Dendritic cell treated with granulocyte-macrophage colony-stimulating factor and Interleukin-4, amounts not matched to agents 40 ng/mL and 50 ng/mL, for 4 days (primary cell): ENCODE measurements around the gene GPR156.

Source experiments
- H3K27ac Mint-ChIP-seq: one replicate; pipeline ENCODE4 v1.8.0; 2022; ENCODE audit warnings: mild to moderate bottlenecking, mixed read lengths
- H3K27me3 Mint-ChIP-seq: one replicate; pipeline ENCODE4 v1.8.0; 2022; ENCODE audit warnings: mild to moderate bottlenecking, mixed read lengths
- H3K36me3 Mint-ChIP-seq: one replicate; pipeline ENCODE4 v1.8.0; 2022; ENCODE audit warnings: low read depth, mixed read lengths
- H3K4me1 Mint-ChIP-seq: one replicate; pipeline ENCODE4 v1.8.0; 2022; ENCODE audit warnings: low read depth, mixed read lengths
- H3K4me3 Mint-ChIP-seq: one replicate; pipeline ENCODE4 v1.8.0; 2022; ENCODE audit warnings: mild to moderate bottlenecking, moderate library complexity, mixed read lengths
- H3K9me3 Mint-ChIP-seq: one replicate; pipeline ENCODE4 v1.8.0; 2022; ENCODE audit warnings: mixed read lengths
- intact Hi-C: fragments of 100-400 bp; cut with micrococcal nuclease; formaldehyde crosslinking; loops from one replicate; pipeline ENCODE4 v1.15.0; 2022

Gene GPR156

DNA sequence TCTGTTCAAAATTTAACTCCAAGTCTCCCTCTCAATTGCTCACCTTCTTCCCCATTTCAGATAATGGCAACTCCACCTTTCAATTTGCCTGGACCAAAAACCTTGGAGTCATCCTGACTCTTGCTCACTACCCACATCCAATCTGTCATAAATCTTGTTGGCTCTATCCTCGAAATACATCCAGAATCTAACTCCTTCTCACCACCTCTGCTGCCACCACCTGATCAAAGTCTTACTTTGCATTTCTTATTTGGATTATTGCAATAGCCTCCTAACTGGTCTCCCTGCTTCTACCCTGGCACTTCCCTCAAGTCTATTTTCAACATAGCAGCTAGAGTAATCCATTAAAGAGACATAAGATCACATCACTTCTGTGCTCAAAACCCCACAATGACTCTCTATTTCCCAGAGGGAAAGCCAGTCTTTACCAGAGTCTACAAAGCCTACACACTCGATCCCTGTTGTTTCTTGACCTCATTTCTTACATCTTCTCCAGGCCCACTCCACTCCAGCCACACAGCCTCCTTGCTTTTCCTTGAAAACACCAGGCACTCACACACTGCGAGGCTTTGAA, 86.6 kb downstream of the GPR156 start:
- intact Hi-C loops: no loop called here
- H3K27me3 Mint-ChIP-seq: no peaks in the 10 kb centered on the region
- H3K4me3 Mint-ChIP-seq: no peak overlapping the region

GRCh38 chr3:120196812-120197211, 88.2 kb downstream of the GPR156 start:
- Mint-ChIP-seq H3K4me3 (no peak overlapping the region), H3K4me1 (no peaks in the 10 kb centered on the region), H3K27me3 (no peaks in the 10 kb centered on the region), H3K27ac (no peak overlapping the region), H3K36me3 (no peaks in the 10 kb centered on the region), H3K9me3 (no peaks in the 10 kb centered on the region)
- intact Hi-C loops: no loop called here

More for the DNA sequence above, 86.6 kb downstream of the GPR156 start:
- H3K36me3 Mint-ChIP-seq: no peaks in the 10 kb centered on the region
- no peaks in the 10 kb centered on the region for H3K9me3 Mint-ChIP-seq
- no peak overlapping the region for H3K27ac Mint-ChIP-seq
- H3K4me1 Mint-ChIP-seq: peaks cover 10% of the 10 kb centered on the region

DNA sequence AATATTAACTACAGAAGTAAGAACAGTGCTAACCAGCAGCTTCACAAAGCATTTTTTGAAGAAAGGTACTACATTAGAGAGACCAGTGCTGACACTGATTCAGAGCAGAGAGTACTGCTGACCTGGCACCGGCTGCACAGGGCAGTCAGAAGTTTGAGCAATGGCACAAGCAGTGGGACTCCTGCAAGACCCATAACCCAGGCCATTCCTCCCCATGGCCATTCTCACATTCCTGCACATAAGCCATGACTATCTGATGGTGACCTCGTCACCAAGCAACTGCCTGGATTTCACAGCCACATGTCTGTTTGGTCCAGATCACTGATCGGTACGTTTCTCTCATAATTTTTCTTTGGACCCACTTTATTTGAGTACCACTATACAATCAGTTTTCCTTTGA, 88.7 kb downstream of the GPR156 start:
- no peaks in the 10 kb centered on the region for H3K36me3 Mint-ChIP-seq
- H3K4me1 Mint-ChIP-seq: no peaks in the 10 kb centered on the region
- H3K27ac Mint-ChIP-seq: no peak overlapping the region
- H3K4me3 Mint-ChIP-seq: no peak overlapping the region
- intact Hi-C loops: no loop called here
- no peaks in the 10 kb centered on the region for H3K9me3 Mint-ChIP-seq
- no peaks in the 10 kb centered on the region for H3K27me3 Mint-ChIP-seq

DNA sequence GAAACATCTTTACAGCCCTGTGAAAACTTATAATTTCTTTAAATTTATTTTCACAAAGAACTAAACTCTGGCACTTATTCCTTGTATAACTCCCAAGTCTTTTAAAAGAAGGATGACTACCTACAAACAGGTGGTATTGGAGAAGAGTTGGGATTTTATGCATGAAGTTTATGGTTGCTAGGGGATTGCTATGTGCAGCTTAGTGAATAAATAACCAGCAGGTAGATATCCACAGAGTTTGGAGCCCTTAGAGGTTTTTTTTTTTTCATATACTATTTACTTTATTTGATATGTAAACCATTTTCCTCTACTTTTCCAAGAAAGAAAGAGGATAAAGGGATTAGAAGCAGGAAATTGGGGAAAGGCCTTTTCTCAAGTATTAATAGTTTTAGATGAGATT, 91.5 kb downstream of the GPR156 start:
- Mint-ChIP-seq H3K9me3 (peaks cover 7% of the 10 kb centered on the region), H3K36me3 (no peaks in the 10 kb centered on the region), H3K4me1 (no peaks in the 10 kb centered on the region), H3K27ac (no peak overlapping the region), H3K27me3 (no peaks in the 10 kb centered on the region), H3K4me3 (no peak overlapping the region)
- intact Hi-C loops: no loop called here

- intact Hi-C loops: no loop called here
- H3K27ac Mint-ChIP-seq: no peak overlapping the region
- H3K9me3 Mint-ChIP-seq: peaks cover 7% of the 10 kb centered on the region
- H3K27me3 Mint-ChIP-seq: no peaks in the 10 kb centered on the region
- no peaks in the 10 kb centered on the region for H3K36me3 Mint-ChIP-seq
- no peak overlapping the region for H3K4me3 Mint-ChIP-seq
- H3K4me1 Mint-ChIP-seq: no peaks in the 10 kb centered on the region
These were observed 92.4 kb downstream of the GPR156 start for GRCh38 chr3:120192579-120192978.

GRCh38 chr3:120192159-120192558, 92.9 kb downstream of the GPR156 start:
- Mint-ChIP-seq H3K27ac (no peak overlapping the region), H3K36me3 (no peaks in the 10 kb centered on the region), H3K4me1 (no peaks in the 10 kb centered on the region), H3K4me3 (no peak overlapping the region), H3K27me3 (no peaks in the 10 kb centered on the region), H3K9me3 (peaks cover 7% of the 10 kb centered on the region)
- intact Hi-C loops: no loop called here

DNA sequence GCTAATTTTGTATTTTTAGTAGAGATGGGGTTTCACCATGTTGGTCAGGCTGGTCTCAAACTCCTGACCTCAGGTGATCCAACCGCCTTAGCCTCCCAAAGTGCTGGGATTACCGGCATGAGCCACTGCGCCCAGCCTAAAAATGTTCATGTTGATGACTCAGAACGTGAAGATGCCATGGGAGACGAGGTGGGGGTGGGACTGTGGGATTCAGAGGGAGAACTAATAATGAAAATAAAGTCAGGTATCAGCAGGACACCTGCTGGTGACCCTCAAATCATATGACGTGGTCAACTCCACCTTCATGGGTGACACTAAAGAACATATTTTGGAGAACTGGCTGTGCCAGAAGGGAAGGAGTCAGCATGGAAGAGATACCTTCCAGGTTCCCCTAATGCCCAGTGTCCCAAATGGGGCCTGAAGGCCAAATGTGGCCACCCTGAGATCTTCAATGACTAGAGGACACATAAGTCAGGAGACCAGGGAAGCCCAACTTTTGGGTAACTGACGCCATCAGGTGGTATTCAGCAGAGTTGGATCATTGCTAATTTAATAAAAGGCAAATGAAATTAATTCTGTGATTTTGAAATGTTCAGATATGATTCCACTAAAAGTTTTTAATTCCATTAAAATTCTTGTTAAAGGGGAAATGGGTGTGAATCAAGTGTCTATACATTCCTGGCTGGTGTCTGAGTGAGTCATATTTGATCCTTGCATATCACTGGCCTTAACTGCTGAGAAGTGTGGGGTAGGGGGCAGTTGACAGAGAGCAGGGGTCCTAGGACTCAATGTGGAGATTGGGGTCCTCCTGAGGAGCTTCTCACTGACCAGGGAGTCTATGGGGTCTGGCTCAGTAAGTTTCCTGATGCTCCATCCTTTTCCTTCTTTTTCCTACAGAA, 102.2 kb downstream of the GPR156 start:
- Mint-ChIP-seq H3K4me1 (no peaks in the 10 kb centered on the region), H3K27me3 (no peaks in the 10 kb centered on the region), H3K4me3 (no peak overlapping the region), H3K27ac (no peak overlapping the region), H3K36me3 (no peaks in the 10 kb centered on the region), H3K9me3 (no peaks in the 10 kb centered on the region)
- intact Hi-C loops: loop anchor here (5.0 kb wide), 1 partner anchor 291 kb away; no protein-coding TSS in a partner anchor

GRCh38 chr3:120181632-120182031, 103.4 kb downstream of the GPR156 start:
- no peaks in the 10 kb centered on the region for H3K27me3 Mint-ChIP-seq
- no peaks in the 10 kb centered on the region for H3K36me3 Mint-ChIP-seq
- no peak overlapping the region for H3K4me3 Mint-ChIP-seq
- no peaks in the 10 kb centered on the region for H3K9me3 Mint-ChIP-seq
- H3K27ac Mint-ChIP-seq: no peak overlapping the region
- intact Hi-C loops: loop anchor here (5.0 kb wide), 1 partner anchor 289 kb away; no protein-coding TSS in a partner anchor
- H3K4me1 Mint-ChIP-seq: no peaks in the 10 kb centered on the region

GRCh38 chr3:120180731-120181412, 104.2 kb downstream of the GPR156 start:
- Mint-ChIP-seq H3K27me3 (no peaks in the 10 kb centered on the region), H3K4me3 (no peak overlapping the region), H3K27ac (no peak overlapping the region), H3K36me3 (no peaks in the 10 kb centered on the region), H3K4me1 (no peaks in the 10 kb centered on the region), H3K9me3 (no peaks in the 10 kb centered on the region)
- intact Hi-C loops: loop anchor here (5.0 kb wide), 1 partner anchor 289 kb away; no protein-coding TSS in a partner anchor

DNA sequence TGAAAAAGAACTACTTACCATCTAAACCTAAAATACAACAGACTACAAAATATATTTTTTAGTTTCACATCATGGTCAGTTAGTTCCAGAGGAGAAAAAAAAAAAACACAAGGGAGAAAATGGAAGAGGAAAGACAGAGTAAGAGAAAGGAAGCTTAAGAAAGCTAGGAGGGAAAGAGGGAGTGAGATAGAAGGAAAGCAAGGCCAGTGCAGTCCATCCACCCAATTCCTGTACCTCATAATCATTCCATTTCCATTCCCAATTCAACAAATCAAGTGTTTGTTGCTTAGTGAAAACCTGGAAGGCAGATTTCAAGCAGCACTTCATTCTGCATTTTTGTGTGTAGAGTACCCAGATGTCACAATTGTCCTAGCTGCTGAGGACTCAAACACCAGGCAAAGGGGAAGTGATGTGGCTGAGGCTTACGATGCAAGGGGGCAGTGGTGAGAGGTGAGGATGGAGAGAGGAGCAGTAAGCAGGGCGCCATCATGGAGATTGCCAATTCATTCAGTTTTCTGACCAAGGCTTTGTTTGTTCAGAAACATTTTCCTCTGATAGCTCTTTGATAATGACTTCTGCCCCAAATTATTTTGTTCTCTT, 107.2 kb downstream of the GPR156 start:
- intact Hi-C loops: no loop called here
- Mint-ChIP-seq H3K9me3 (no peaks in the 10 kb centered on the region), H3K36me3 (no peaks in the 10 kb centered on the region), H3K4me3 (no peak overlapping the region), H3K27me3 (peaks cover 1% of the 10 kb centered on the region), H3K4me1 (no peaks in the 10 kb centered on the region), H3K27ac (no peak overlapping the region)

- Mint-ChIP-seq H3K27ac (no peak overlapping the region), H3K9me3 (no peaks in the 10 kb centered on the region)
These were observed 107.9 kb downstream of the GPR156 start for GRCh38 chr3:120177151-120177550.

DNA sequence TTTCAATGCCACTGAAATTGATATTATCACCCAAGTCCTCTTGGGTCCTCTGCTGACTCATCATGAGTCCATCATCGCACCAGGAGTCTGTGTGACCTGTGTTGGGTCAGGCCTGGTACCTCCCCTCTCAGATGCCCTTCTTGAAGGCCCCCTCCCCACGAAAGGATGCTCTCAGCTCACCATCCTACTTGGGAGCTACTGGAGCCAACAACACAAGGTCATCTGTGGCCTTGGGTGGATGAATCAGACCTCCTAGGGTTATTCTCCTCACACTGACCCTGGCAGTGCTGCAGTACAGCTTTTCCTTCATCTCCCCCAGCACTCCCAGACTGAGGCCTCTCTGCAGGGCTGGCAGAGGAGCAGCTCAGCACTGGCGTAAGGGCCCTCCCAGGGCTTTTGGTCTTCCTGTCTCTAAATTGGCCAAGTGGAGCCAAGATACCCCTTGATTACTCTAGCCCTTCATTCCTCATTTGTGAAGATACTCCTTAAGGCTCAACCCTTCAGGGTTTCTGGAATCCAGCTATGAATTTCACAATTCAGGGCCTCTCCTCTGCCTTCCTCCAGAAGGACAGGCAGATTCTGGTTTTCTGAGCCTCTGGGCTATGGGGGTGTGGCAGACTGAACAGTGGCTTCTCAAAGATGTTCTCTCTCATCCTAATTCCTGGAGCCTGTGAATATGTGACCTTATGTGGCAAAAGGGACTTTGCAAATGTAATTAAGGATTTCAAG, 110.0 kb downstream of the GPR156 start:
- peaks cover 1% of the 10 kb centered on the region for H3K27me3 Mint-ChIP-seq
- H3K36me3 Mint-ChIP-seq: no peaks in the 10 kb centered on the region
- no peaks in the 10 kb centered on the region for H3K9me3 Mint-ChIP-seq
- no peaks in the 10 kb centered on the region for H3K4me1 Mint-ChIP-seq
- intact Hi-C loops: no loop called here
- no peak overlapping the region for H3K27ac Mint-ChIP-seq
- H3K4me3 Mint-ChIP-seq: no peak overlapping the region

More at GRCh38 chr3:120177151-120177550, 107.9 kb downstream of the GPR156 start:
- Mint-ChIP-seq H3K36me3 (no peaks in the 10 kb centered on the region), H3K4me1 (no peaks in the 10 kb centered on the region), H3K4me3 (no peak overlapping the region), H3K27me3 (peaks cover 1% of the 10 kb centered on the region)
- intact Hi-C loops: no loop called here

GRCh38 chr3:120173056-120173675, 111.9 kb downstream of the GPR156 start:
- H3K4me1 Mint-ChIP-seq: no peaks in the 10 kb centered on the region
- no peak overlapping the region for H3K27ac Mint-ChIP-seq
- intact Hi-C loops: no loop called here
- H3K36me3 Mint-ChIP-seq: no peaks in the 10 kb centered on the region
- H3K9me3 Mint-ChIP-seq: no peaks in the 10 kb centered on the region
- H3K27me3 Mint-ChIP-seq: peaks cover 1% of the 10 kb centered on the region
- no peak overlapping the region for H3K4me3 Mint-ChIP-seq
